Hepatocyte (in vitro differentiated cells): ENCODE results near the gene CMTM5. TPM values are rescaled to one million over a fixed set of nuclear protein-coding genes. Genes with fewer than 3 reads are reported as not detected.
"Not testable (repeated sequence)": the region's sequence is repeated elsewhere in the genome, so short reads cannot be mapped to it uniquely, and the experiment has no call there.

Source experiments
- DNase-seq: peaks from one replicate; pipeline ENCODE4 v3.0.0-alpha.2; 2016; ENCODE audit warnings: low spot score
- H2AFZ ChIP-seq: fragments of 200-600 bp; sonication (generic); 2 replicates; pipeline ENCODE4 v1.6.0; 2016; ENCODE audit warnings: antibody characterized with exemption, mild to moderate bottlenecking
- H3K27ac ChIP-seq: fragments of 200-600 bp; sonication (generic); 2 replicates; pipeline ENCODE4 v1.5.1; 2016; ENCODE audit warnings: mild to moderate bottlenecking
- H3K27me3 ChIP-seq: fragments of 200-600 bp; sonication (generic); 2 replicates; pipeline ENCODE4 v1.6.1; 2016
- H3K36me3 ChIP-seq: fragments of 200-600 bp; sonication (generic); replicated peaks from 2 replicates; pipeline ENCODE4 v1.5.1; 2016; ENCODE audit warnings: low read depth; ENCODE audit not compliant: insufficient read depth
- H3K4me1 ChIP-seq: fragments of 200-600 bp; sonication (generic); 2 replicates; pipeline ENCODE4 v1.5.1; 2016; ENCODE audit warnings: mild to moderate bottlenecking, moderate library complexity; ENCODE audit not compliant: insufficient read depth
- H3K4me2 ChIP-seq: fragments of 200-600 bp; sonication (generic); 2 replicates; pipeline ENCODE4 v1.6.0; 2016
- H3K4me3 ChIP-seq: fragments of 200-600 bp; sonication (generic); 2 replicates; pipeline ENCODE4 v1.5.1; 2016; ENCODE audit warnings: mild to moderate bottlenecking
- H3K79me2 ChIP-seq: fragments of 200-600 bp; sonication (generic); 2 replicates; pipeline ENCODE4 v1.6.0; 2017; ENCODE audit warnings: mild to moderate bottlenecking
- H3K9me2 ChIP-seq: fragments of 200-600 bp; sonication (generic); replicated peaks from 2 replicates; pipeline ENCODE4 v1.6.0; 2017; ENCODE audit warnings: mild to moderate bottlenecking; ENCODE audit not compliant: insufficient read depth
- H3K9me3 ChIP-seq: fragments of 200-600 bp; sonication (generic); 2 replicates; pipeline ENCODE4 v1.5.1; 2016; ENCODE audit warnings: low read depth, mild to moderate bottlenecking
- H4K20me1 ChIP-seq: fragments of 200-600 bp; sonication (generic); 2 replicates; pipeline ENCODE4 v1.6.0; 2016; ENCODE audit warnings: mild to moderate bottlenecking; ENCODE audit not compliant: insufficient read depth, poor library complexity, severe bottlenecking
- CTCF ChIP-seq: fragments of 200-600 bp; sonication (generic); IDR thresholded peaks from 2 replicates; pipeline ENCODE4 v1.5.1; 2016; ENCODE audit warnings: antibody characterized with exemption, mild to moderate bottlenecking; ENCODE audit not compliant: poor library complexity
- EZH2 ChIP-seq: fragments of 200-600 bp; sonication (generic); IDR thresholded peaks from 2 replicates; pipeline ENCODE4 v1.6.1; 2016; ENCODE audit warnings: antibody characterized with exemption, mild to moderate bottlenecking, borderline replicate concordance
- EZH2phosphoT487 ChIP-seq: fragments of 200-600 bp; sonication (generic); IDR thresholded peaks from one replicate; pipeline ENCODE4 v1.6.1; 2018; ENCODE audit warnings: antibody characterized with exemption, mild to moderate bottlenecking, low read depth, moderate library complexity; ENCODE audit not compliant: unreplicated experiment, severe bottlenecking
- WGBS: methylation state at CpG from one replicate; pipeline ENCODE4 v1.1.6; 2016; ENCODE audit warnings: low lambda C conversion rate; ENCODE audit errors: missing lambda C conversion rate; 5-methylcytosine and 5-hydroxymethylcytosine counted together
- microRNA counts: library from miRNA; unstranded; fragments of <30 nt; microRNA quantifications from one replicate; lab custom pipeline; 2017
- microRNA-seq: library from miRNA; unstranded; fragments of <30 nt; microRNA quantifications from one replicate; pipeline ENCODE4, GENCODE V29; 2017
- polyA plus RNA-seq: library from polyadenylated mRNA; unstranded; fragments of >200 nt; fragmentation: Nextera tagmentation; extraction: Ambion mirVana; gene quantifications from 2 replicates; pipeline ENCODE4 v1.2.1, GENCODE V29; 2016
- small RNA-seq: library from RNA; depleted of rRNA; stranded (forward); fragments of <200 nt; gene quantifications from one replicate; pipeline ENCODE3, GENCODE V24; 2014
- total RNA-seq: library from RNA; depleted of rRNA; stranded (reverse); fragments of >200 nt; gene quantifications from 2 replicates; pipeline ENCODE4 v1.2.3, GENCODE V29; 2014

CMTM5 gene
- total and polyA plus RNA-seq, 2 experiments from 2014 or later, result 0.28 TPM; not detected in 1

GRCh38 chr14:23423657-23424056, 46.8 kb downstream of the CMTM5 start:
- no peaks in the 10 kb centered on the region for H3K9me2 ChIP-seq
- no peak overlapping the region for H3K4me3 ChIP-seq
- H3K36me3 ChIP-seq, result no peaks in the 10 kb centered on the region
- H3K4me2 ChIP-seq, result no peak overlapping the region
- no peaks in the 10 kb centered on the region for H3K79me2 ChIP-seq
- no peak for DNase-seq
- no peak overlapping the region for H2AFZ ChIP-seq
- WGBS, result 93% methylated on average over 6 of the region's 6 CpGs
- H4K20me1 ChIP-seq, result no peaks in the 10 kb centered on the region
- H3K27me3 ChIP-seq, result no peaks in the 10 kb centered on the region
- H3K4me1 ChIP-seq, result no peaks in the 10 kb centered on the region
- TF ChIP-seq CTCF, result no peak
- no peak overlapping the region for H3K27ac ChIP-seq
- H3K9me3 ChIP-seq, result no peaks in the 10 kb centered on the region

GRCh38 chr14:23425169-23425568, 48.3 kb downstream of the CMTM5 start:
- H3K4me3 ChIP-seq, result no peak overlapping the region
- WGBS, result 80% methylated on average over 10 of the region's 10 CpGs
- TF ChIP-seq EZH2phosphoT487, result no peak
- DNase-seq, result no peak
- H3K9me3 ChIP-seq, result no peaks in the 10 kb centered on the region
- no peak overlapping the region for H3K4me2 ChIP-seq
- H3K79me2 ChIP-seq, result no peaks in the 10 kb centered on the region
- no peak overlapping the region for H3K27ac ChIP-seq
- H2AFZ ChIP-seq, result no peak overlapping the region
- no peaks in the 10 kb centered on the region for H3K9me2 ChIP-seq
- H4K20me1 ChIP-seq, result no peaks in the 10 kb centered on the region
- H3K36me3 ChIP-seq, result no peaks in the 10 kb centered on the region
- no peaks in the 10 kb centered on the region for H3K27me3 ChIP-seq
- no peaks in the 10 kb centered on the region for H3K4me1 ChIP-seq

GRCh38 chr14:23425798-23426197, 49.0 kb downstream of the CMTM5 start:
- not testable (repeated sequence) for H3K36me3 ChIP-seq, DNase-seq, H3K27me3 ChIP-seq, H4K20me1 ChIP-seq, H3K4me1 ChIP-seq, H3K9me2 ChIP-seq, H3K4me3 ChIP-seq, H3K4me2 ChIP-seq, H3K9me3 ChIP-seq, H3K27ac ChIP-seq, H3K79me2 ChIP-seq, H2AFZ ChIP-seq
- WGBS, result 88% methylated on average over 6 of the region's 6 CpGs

- no peaks in the 10 kb centered on the region for H3K79me2 ChIP-seq
- H3K4me3 ChIP-seq, result no peak overlapping the region
- H3K9me3 ChIP-seq, result no peaks in the 10 kb centered on the region
- 89% methylated on average over 13 of the region's 13 CpGs for WGBS
- no peaks in the 10 kb centered on the region for H3K27me3 ChIP-seq
- no peak overlapping the region for H2AFZ ChIP-seq
- no peak overlapping the region for H3K27ac ChIP-seq
- no peaks in the 10 kb centered on the region for H3K4me1 ChIP-seq
- TF ChIP-seq CTCF (no peak), EZH2 (no peak), EZH2phosphoT487 (no peak)
- no peaks in the 10 kb centered on the region for H3K9me2 ChIP-seq
- no peak for DNase-seq
- H4K20me1 ChIP-seq, result no peaks in the 10 kb centered on the region
- H3K36me3 ChIP-seq, result no peaks in the 10 kb centered on the region
- no peak overlapping the region for H3K4me2 ChIP-seq
These were observed 52.0 kb downstream of the CMTM5 start for GRCh38 chr14:23428686-23429495.

MicroRNAs encoded within 50 kb of the gene (microRNA counts, 767-probe panel; counts per million panel counts)
- microRNA hsa-miR-208a (lab: Ali Mortazavi, UCI), result not detected
- not detected for microRNA hsa-miR-208b (lab: Ali Mortazavi, UCI)

Small RNAs within 50 kb of the gene (microRNA-seq; reads per million reads assigned to microRNA genes)
- gene MIR208A (2.2 reads per million), gene MIR208B (not detected)

Small RNAs within 50 kb of the gene (small RNA-seq; reads per million reads assigned to genes)
- gene MIR208A (not detected), gene MIR208B (0.16 reads per million)

Other genes with a start within 250 kb of the CMTM5 start
- 39.5 and 54.6 TPM in 2 replicates for gene SLC7A8, start 193.4 kb upstream of the CMTM5 start, total RNA-seq
- 85.0 and 123 TPM in 2 replicates for gene SLC7A8, start 193.4 kb upstream of the CMTM5 start, polyA plus RNA-seq
- 0.17 and 1.2 TPM in 2 replicates for gene RNF212B, start 139.1 kb upstream of the CMTM5 start, total RNA-seq
- 1.2 TPM in 1 of 2 replicates, not detected in the other for gene RNF212B, start 139.1 kb upstream of the CMTM5 start, polyA plus RNA-seq
- gene HOMEZ, start 90.9 kb upstream of the CMTM5 start, total RNA-seq, result 8.2 and 9.4 TPM in 2 replicates
- 6.3 and 11.2 TPM in 2 replicates for gene HOMEZ, start 90.9 kb upstream of the CMTM5 start, polyA plus RNA-seq
- gene PPP1R3E, start 74.2 kb upstream of the CMTM5 start, total RNA-seq, result 3.9 and 6.1 TPM in 2 replicates
- 4.6 and 4.8 TPM in 2 replicates for gene PPP1R3E, start 74.2 kb upstream of the CMTM5 start, polyA plus RNA-seq
- 20.8 and 26.4 TPM in 2 replicates for gene BCL2L2, start 70.2 kb upstream of the CMTM5 start, total RNA-seq
- gene BCL2L2, start 70.2 kb upstream of the CMTM5 start, polyA plus RNA-seq, result 4.3 and 6.5 TPM in 2 replicates
- gene PABPN1, start 55.6 kb upstream of the CMTM5 start, total RNA-seq, result 94.1 and 116 TPM in 2 replicates
- 213 and 245 TPM in 2 replicates for gene PABPN1, start 55.6 kb upstream of the CMTM5 start, polyA plus RNA-seq
- 31.9 and 44.4 TPM in 2 replicates for gene SLC22A17, start 24.2 kb upstream of the CMTM5 start, total RNA-seq
- gene SLC22A17, start 24.2 kb upstream of the CMTM5 start, polyA plus RNA-seq, result 62.9 and 79.2 TPM in 2 replicates
- 9.7 and 10.2 TPM in 2 replicates for gene EFS, start 11.9 kb upstream of the CMTM5 start, total RNA-seq
- gene EFS, start 11.9 kb upstream of the CMTM5 start, polyA plus RNA-seq, result 21.5 and 21.9 TPM in 2 replicates
- gene IL25, start 4.2 kb upstream of the CMTM5 start, total RNA-seq, result not detected in 2 replicates
- gene IL25, start 4.2 kb upstream of the CMTM5 start, polyA plus RNA-seq, result not detected in 2 replicates
- not detected in 2 replicates for gene MYH6, start 31.2 kb downstream of the CMTM5 start, total RNA-seq
- 0.44 and 0.97 TPM in 2 replicates for gene MYH6, start 31.2 kb downstream of the CMTM5 start, polyA plus RNA-seq
- 0.04 TPM in 1 of 2 replicates, not detected in the other for gene MYH7, start 58.6 kb downstream of the CMTM5 start, total RNA-seq
- gene MYH7, start 58.6 kb downstream of the CMTM5 start, polyA plus RNA-seq, result 0.23 TPM in 1 of 2 replicates, not detected in the other
- gene NGDN, start 92.7 kb downstream of the CMTM5 start, total RNA-seq, result 39.5 and 47.6 TPM in 2 replicates
- gene NGDN, start 92.7 kb downstream of the CMTM5 start, polyA plus RNA-seq, result 47.2 and 51.3 TPM in 2 replicates
- 0.28 and 1.4 TPM in 2 replicates for gene ZFHX2, start 174.7 kb downstream of the CMTM5 start, total RNA-seq
- 1.5 and 2.2 TPM in 2 replicates for gene ZFHX2, start 174.7 kb downstream of the CMTM5 start, polyA plus RNA-seq
- 13.5 and 20.4 TPM in 2 replicates for gene THTPA, start 179.2 kb downstream of the CMTM5 start, total RNA-seq
- gene THTPA, start 179.2 kb downstream of the CMTM5 start, polyA plus RNA-seq, result 14.2 and 15.5 TPM in 2 replicates
- gene AP1G2, start 190.7 kb downstream of the CMTM5 start, total RNA-seq, result 87.5 and 114 TPM in 2 replicates
- gene AP1G2, start 190.7 kb downstream of the CMTM5 start, polyA plus RNA-seq, result 191 and 282 TPM in 2 replicates
- gene JPH4, start 201.7 kb downstream of the CMTM5 start, total RNA-seq, result 2.3 and 2.7 TPM in 2 replicates
- gene JPH4, start 201.7 kb downstream of the CMTM5 start, polyA plus RNA-seq, result 1.7 and 2.7 TPM in 2 replicates